Measurements from ENCODE around the gene KRTAP2-4.
"Not testable (repeated sequence)": the region's sequence is repeated elsewhere in the genome, so short reads cannot be mapped to it uniquely, and the experiment has no call there.

GRCh38 chr17:41088760-41089352, 23.2 kb upstream of the KRTAP2-4 start:
- TF ChIP-seq POLR2A (IDR thresholded peaks at IDR 0.05; ENCODE audit: low read length); GATA1 (IDR thresholded peaks at IDR 0.05; ENCODE audit: low read depth, low read length): not testable (repeated sequence)

Measured in erythroblast (primary cell).